ENCODE measurements around the gene POMP. TPM values are rescaled to one million over a fixed set of nuclear protein-coding genes. Genes with fewer than 3 reads are reported as not detected.
"Not testable (repeated sequence)": the region's sequence is repeated elsewhere in the genome, so short reads cannot be mapped to it uniquely, and the experiment has no call there.

POMP gene
- total RNA-seq, 1 donor from 2014 or later, result 63.7 TPM

DNA sequence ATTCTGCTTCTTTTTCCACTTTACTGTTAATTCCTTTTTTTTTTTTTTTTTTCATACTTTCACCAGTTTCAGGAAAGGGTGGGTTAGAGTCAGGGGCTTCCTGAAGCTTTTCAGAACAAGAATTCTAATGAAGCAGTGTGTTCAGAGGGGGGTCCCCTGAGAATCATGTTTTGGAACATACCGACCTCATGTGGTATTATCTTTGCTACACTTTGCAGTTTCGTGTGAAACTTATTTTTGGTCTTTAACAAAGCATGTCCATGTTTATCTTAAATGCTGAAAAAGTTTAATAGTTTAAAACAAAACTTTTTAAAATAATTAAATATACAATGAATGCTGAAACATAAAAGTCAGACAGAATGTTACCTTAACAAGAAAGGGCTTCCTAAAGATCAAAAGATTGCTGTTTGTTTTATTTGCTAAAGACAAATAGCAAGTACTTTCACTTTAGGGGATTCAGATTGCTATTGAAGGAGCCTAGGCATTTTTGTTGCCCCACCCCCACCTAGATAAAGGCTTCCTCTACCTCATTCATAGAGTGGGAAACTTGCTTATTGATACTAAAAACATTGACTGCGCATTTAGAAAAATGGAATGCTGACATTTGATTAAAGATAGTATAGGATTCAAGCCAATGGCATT is 21.1 kb upstream of the POMP start:
- DNase-seq (ENCODE audit: low read depth in 2 of 2), result peak in 1 of 2 donors; percentile 56

DNA sequence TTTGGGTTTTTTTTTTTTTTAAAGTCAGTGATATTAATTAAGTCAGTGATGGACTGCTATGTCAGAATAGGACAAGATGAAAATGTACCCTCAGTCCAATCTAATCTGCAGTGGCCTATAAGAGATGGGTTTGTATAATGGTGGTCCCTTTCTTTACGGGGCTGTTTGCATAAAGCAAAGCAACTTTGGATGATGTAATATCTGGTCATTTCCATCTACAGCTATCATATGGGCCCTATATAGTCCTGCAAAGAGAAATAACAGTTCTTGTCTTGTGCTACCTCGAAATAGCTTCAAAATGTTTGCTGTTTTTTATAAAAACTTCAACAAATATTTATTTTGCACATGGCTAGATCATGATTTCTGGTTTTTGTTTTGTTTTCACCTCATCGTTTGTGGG is 20.2 kb upstream of the POMP start:
- DNase-seq (ENCODE audit: low read depth in 2 of 2), result no peak

DNA sequence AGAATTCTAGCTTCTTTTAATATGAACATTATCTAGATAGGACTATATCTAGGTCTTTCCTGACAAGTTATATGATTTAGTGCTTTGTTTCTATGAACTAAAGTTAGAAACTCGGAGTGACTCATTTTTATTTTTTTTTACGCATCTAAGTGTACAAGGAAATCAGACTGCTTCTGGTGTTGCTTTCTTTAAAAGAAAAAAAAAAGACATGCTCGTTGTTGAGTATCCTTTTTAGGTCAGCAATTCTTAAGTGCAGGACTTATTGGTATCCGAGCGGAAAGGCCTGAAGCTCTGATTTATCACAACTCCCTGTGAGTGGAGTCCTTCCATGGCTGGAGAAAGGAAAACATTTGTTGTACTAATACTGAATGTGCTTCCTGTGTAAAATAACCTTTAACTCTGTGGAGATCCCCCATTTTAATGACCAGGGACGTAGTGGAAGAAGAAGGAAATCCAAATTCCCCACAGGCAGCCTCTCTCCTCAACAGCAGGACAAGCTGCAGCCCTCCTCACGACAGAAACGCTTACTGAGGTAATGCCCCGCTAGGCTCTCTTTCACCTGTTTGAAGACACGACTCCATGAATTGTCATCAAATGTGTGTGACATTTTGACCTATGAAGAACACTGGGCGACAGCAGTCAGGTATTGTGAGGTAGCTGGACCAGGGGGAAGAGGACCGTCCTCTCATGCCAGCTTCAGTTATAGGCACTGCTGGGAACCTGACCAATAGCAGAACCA is 17.9 kb upstream of the POMP start:
- peak; percentile 66 to 99 for DNase-seq (ENCODE audit: low read depth in 2 of 2)

DNA sequence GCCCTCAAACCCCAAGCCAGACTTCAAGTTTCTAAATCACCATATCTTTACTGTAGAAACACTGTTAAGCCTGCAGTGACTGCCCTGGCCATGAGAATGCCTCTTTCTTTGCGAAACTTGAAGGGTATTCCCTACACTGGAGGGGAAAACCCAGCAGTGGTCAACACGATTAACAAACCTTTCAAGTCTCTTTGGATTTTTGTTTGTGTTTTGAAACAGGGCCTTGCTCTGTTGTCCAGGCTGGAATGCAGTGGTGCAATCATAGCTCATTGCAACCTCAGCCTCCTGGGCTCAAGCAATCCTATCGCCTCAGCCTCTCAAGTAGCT is 17.4 kb upstream of the POMP start:
- peak in 1 of 2 donors; percentile 64 for DNase-seq (ENCODE audit: low read depth in 2 of 2)

DNA sequence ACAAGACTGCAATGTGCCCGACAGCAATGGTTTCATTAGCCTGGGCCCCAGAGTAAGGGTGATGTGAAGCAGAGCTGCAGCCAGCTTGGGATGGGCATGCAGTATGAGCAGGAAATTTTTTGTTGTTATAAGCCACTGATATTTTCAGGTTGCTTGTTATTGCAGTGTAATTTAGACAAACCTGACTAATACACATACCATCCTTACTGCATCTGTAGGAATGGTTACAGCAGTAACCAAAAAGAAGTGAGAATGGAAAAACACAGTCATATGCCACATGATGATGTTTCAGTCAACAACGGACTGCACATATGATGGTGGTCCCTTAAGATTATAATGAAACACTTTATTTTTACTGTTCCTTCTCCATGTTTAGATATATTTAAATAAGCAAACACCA is 8.6 kb upstream of the POMP start:
- DNase-seq (ENCODE audit: low read depth in 2 of 2), result peak in 1 of 2 donors; percentile 32

DNA sequence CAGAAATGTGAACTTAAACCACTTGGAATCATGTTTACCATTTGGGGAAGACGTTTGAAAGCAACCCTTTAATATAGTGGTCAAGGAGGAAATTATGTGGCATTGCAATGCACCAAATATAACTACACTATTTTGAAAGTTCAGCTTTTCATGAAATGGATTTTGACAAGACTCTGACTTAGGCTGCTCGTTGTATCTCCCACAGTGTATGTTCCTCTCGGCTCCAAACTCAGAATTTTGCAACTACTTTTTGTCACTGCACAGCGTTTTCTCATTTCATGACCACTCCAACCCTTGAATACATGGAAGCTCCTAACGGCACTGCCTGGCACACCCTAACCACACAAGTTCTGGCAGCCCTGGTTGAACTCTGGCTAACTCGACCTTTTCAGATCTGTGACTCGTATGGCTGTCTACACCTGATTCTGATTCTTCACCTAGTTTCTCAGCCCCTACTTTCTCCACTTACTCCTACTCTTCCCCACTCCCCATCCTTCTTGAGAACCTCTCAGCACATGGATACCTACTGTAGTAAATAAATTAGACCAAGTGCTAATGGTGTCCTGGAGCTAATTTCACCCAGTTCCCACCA is 7.0 kb upstream of the POMP start:
- no peak for DNase-seq (ENCODE audit: low read depth in 2 of 2)

DNA sequence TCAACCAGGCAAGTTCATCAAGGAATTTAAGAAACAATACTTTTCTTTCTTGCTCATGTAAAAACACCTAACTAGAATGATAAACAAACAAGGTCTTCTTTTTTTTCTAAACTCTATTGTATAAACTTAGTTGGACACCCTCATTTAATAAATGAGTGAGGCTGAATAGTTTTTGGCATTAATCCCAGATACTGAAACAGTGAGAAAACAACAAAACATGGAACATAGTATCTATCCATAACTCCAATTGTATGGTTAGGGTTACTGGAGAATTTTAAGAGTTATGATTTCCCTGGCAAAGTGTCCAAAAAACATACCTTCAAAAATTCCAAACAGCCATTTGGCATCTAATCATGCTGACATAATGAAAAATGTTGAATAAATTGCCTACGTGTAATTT is 5.8 kb upstream of the POMP start:
- peak; percentile 60 to 61 for DNase-seq (ENCODE audit: low read depth in 2 of 2)

DNA sequence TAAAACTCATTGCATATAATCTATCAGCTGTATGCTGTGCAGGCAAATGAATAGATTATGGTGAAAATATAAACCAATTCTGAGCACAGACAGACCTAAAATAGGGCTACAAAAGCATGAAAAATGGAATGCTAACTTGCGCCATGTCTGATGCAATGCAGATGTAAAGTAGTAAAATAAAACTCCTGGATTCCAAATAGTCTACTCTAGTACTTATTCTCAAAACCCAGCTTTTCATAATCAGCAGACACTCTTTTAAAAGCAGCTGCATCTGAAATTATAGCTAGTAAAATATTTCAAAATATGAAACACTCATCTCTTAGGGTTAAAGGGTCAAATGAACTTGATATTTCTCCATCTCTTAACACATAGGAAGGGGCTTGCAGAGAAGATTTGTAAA is 4.7 kb upstream of the POMP start:
- DNase-seq (ENCODE audit: low read depth in 2 of 2), result no peak

DNA sequence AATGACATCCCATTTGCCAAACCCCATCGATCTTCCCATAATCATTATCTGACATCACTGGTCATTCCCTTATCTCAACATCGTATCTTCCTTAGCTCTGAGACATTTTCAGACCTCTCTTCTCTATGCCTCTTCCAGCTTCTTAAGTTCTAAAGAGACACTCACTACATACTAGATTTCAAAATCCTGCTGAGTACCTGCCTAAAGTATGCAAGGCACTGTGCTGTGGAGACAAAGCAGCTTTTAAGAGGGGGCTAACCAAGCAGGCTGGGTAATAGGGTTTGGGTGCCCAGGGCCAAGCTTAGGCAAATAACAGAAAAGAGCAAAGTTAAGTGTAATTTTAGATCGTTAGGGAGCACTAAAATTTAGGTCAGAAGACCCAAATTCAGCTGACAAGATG is 3.4 kb upstream of the POMP start:
- DNase-seq (ENCODE audit: low read depth in 2 of 2), result no peak

DNA sequence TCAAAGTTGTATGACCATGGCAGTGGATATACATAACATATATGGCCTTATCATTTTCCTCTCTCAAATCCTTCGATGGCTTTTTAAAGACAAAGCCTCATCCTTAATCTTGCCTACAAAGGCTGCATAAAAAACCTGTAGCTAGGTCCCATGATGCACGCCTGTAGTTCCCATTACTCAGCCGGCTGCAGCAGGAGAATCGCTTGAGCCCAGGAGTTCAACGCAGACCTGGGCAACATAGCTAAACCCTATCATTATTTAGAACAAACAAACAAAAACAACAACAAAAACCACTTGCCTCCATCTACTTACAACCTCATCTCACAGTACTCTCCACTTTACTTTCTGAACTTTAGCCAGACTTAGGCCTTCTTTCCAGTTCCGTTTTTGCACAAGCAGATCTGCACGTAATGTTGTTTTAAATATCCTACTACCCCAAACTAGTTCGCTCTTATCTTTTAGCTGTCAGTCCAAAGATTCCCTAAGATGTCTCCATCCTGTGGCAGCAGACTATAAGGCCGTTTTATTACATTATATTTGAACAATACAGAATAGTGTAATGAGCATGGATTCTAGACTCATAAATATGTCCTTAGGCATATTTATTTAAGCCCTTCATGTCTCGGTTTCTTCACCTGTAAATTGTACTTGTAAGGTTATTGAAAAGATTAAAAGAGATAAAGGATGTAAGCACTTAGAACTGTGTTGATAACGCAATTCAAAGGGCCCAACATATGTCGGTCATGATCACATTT is 969 bp upstream of the POMP start:
- DNase-seq (ENCODE audit: low read depth in 2 of 2), result peak; percentile 28 to 58

DNA sequence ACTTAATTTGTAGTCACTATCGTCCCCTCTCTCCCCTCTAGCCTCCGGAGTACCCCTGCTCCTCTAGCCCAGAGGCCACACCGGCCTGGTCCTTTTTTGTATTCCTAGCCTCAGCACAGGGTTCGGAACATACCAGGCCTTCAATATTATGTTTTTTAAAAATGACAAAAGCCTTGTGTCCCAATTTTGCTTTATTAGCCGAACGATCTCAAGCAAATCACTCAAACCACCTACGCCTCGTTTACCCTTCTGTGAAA is 463 bp upstream of the POMP start:
- DNase-seq (ENCODE audit: low read depth in 2 of 2), result peak in 1 of 2 donors; percentile 42

DNA sequence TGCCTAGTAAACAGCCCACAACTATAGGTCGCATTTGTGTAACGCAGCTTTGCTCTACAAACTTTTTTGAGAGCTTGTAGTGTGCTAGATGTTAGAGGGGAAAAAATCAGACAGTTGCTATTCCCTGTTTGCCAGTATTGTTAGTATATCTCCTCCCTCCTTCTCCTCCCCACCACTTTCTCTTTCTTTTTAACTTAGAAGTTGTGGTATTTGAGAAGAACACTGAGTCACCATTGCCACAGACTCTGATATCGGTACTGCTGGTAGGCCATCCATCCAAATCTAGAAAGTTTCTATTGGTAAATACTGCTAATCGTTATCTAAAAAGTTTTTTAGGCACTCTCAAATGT is 666 bp downstream of the POMP start:
- peak; percentile 55 to 67 for DNase-seq (ENCODE audit: low read depth in 2 of 2)

DNA sequence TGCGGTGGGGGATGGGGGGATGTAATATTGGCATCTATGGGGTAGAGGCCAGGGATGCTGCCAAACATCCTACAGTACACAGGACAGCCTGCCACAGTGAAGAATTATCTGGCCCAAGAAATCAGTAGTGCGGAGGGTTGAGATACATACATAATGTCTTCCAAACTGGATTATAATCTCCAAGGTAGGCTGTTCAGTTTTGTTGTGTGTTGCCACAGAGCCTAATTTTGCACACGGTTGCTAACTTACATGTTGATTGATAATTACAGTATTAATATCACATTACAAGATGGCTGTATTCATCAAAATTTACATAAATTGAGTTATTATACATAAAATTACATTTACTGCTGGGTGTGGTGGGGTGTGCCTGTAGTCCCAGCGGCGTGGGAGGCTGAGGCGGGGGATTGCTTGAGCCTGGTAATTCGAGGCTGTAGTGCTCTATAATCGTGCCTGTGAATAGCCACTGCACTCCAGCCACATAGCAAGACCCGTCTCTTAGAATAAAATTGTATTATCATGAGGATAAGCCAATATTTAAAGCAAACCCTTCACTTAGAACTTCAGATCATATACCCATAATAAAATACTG is 8.1 kb downstream of the POMP start:
- no peak for DNase-seq (ENCODE audit: low read depth in 2 of 2)

DNA sequence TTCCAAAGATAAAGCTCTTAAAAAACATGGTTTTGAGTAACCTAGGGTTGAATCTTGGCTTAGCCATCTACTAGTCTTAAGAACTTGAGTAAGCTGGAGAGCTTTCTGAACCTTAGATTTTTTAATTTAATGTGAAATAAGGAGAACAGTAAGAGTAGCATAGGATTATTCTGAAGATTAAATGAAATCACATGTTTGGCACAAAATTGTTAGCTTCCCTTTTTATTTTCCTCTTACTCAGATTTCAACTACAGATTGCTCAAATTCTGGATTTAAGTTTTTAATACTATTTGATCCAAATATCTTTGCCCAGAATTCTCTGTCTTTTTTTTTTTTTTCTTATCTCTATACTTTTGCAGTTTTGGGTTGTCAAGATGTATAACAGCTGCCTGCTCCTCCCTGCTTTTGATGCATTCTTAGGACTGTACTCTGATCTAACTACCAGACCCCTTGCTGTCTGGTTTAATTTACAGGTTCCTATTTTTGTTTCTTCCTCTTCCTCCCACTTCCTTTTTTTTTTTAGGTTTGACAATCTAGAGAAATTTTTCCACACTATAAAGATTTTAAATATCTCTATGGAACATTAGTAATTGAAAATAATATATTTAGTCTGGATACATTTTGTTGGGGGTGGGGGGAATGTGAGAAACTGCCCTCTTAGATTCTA is 12.3 kb downstream of the POMP start:
- DNase-seq (ENCODE audit: low read depth in 2 of 2), result no peak

DNA sequence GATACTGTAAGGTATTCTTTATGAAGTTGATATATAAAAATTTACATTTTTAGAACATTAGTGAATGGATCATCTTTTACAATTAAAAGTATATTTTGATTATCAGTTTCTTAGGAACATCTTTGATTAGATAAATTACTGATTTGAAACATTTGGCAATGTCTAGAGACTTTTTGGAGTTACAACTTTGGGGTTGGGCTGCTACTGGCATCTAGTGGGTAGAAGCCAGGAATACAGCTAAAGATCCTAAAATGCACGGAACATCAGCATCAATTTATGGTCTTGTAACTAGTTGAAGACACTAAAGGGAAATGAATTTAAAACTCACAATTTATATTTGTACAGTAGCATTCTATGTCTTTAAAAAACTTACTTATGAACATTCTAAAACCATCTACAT is 19.9 kb downstream of the POMP start:
- peak in 1 of 2 donors; percentile 20 for DNase-seq (ENCODE audit: low read depth in 2 of 2)

DNA sequence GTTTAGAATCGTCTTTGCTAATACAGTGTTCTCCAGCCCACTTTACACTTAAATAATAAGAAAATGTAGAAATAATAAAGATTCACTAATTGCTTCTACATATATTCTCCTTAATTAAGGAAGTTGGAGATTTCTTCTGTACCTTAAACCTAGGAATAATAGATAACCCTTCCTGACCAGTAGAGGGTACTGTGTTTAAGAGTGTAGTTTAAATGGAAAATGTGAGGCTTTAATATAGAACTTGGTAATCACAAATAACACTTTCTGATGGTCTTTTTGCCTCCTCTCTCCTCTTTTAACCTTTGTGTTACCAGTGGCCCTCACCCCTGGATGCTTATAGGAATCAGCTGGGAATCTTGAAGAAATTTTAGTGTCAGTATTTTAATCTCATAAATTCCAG is 20.7 kb downstream of the POMP start:
- DNase-seq (ENCODE audit: low read depth in 2 of 2), result peak; percentile 30 to 36

DNA sequence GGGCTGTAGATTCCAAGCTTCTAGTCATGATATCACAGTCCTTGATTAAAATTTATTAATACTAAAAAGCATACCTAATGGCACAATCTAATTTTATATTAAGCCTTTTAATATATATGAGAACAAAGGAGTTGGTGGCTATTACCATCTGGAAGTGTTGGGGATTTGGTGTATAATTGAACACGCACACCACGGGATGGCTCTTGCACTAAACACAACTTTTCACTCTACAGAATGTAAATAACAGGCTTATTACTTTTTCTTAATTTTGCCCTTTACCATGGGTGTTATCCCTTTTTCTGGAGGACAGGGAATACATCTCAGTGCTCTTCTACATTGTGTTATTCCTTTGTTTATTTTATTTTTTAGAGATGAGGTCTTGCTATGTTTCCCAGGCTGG is 21.6 kb downstream of the POMP start:
- no peak for DNase-seq (ENCODE audit: low read depth in 2 of 2)

DNA sequence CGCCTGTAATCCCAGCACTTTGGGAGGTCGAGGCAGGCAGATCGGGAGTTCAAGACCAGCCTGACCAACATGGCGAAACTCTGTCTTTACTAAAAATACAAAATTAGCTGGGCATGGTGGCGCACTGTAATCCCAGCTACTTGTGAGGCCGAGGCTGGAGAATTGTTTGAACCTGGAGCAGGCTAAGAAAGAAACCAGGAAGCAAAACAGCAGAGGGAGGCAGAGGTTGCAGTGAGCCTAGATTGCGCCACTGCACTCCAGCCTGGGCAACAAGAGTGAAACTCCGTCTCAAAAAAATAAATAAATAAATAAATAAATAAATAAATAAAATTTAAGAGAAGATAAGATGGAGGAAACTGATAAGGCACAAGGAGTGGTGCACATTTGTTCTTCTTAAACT is 24.2 kb downstream of the POMP start:
- not testable (repeated sequence) for DNase-seq (ENCODE audit: low read depth in 2 of 2)

DNA sequence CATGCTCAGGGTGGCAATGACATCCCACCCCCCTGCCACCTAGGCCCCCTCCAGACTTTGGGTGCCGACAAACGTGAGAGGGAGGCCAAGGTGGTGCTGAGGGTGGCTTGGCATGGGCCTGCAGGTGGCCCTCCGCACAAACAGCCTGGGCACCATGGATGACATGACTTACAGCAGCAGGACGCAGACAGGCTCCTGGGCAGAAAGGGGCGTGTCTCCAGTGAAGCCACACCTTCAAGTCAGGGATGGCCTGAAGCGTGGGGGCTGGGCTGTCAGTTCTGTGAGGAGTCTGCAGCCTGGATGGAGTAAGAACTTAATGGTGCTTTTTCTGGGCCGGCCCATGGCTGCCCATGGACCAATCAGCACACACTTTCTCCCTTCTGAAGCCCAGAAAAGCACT is 25.3 kb downstream of the POMP start:
- DNase-seq (ENCODE audit: low read depth in 2 of 2), result no peak

DNA sequence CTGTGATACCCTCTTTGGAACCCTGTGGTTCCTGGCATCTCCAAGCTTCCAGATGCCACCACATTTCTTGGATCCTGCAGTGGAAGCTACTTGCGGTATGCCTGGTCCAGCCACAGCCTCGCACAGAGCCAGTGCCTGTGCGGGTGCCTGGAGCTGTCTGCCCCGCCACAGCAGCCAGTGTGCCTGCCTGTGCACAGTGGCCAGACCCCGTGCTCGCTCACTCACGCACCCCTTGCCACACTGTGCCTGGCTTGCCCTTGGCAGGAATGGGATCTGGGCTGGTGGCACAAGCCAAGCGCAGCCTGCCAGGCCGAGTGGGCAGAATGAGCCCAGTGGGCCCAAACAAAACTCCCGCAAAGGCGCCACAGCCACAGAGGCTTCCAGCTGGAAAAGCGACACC is 26.2 kb downstream of the POMP start:
- DNase-seq (ENCODE audit: low read depth in 2 of 2), result no peak

DNA sequence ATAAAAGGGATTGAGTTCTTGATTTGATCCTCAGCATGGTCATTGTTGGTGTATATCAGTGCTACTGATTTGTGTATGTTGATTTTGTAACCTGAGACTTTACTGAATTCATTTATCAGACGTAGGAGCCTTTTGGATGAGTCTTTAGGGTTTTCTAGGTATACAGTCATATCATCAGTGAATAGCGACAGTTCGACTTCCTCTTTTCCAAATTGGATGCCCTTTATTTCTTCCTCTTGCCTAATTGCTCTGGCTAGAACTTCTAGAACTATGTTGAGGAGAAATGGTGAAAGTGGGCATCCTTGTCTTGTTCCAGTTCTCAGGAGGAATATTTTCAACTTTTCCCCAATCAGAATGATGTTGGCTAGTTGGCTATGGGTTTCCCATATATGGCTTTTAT is 27.0 kb downstream of the POMP start:
- no peak for DNase-seq (ENCODE audit: low read depth in 2 of 2)
